HG03060 (cell line): ENCODE data around the gene ZNF620.
"Not testable (repeated sequence)": the region's sequence is repeated elsewhere in the genome, so short reads cannot be mapped to it uniquely, and the experiment has no call there.

Source experiments
- ATAC-seq: cut with Tn5 transposase; IDR thresholded peaks from one replicate; pipeline ENCODE4 v1.9.1; 2021; ENCODE audit warnings: low read depth, moderate number of reproducible peaks; ENCODE audit not compliant: unreplicated experiment

Gene ZNF620

GRCh38 chr3:40499952-40500351 lies 5.9 kb upstream of the ZNF620 start:
- no peak for ATAC-seq

GRCh38 chr3:40502034-40502433 lies 3.8 kb upstream of the ZNF620 start:
- no peak for ATAC-seq

- no peak for ATAC-seq
These were observed 1.0 kb upstream of the ZNF620 start for GRCh38 chr3:40504636-40505430.

- no peak for ATAC-seq
These were observed 5.3 kb downstream of the ZNF620 start for GRCh38 chr3:40511031-40511718.

GRCh38 chr3:40516201-40516600 lies 10.4 kb downstream of the ZNF620 start:
- ATAC-seq, result no peak

- no peak for ATAC-seq
These were observed 12.2 kb downstream of the ZNF620 start for GRCh38 chr3:40518067-40518466.

GRCh38 chr3:40518848-40519247 lies 13.0 kb downstream of the ZNF620 start:
- ATAC-seq, result no peak

GRCh38 chr3:40521254-40521653 lies 15.4 kb downstream of the ZNF620 start:
- no peak for ATAC-seq

GRCh38 chr3:40523781-40524180 lies 17.9 kb downstream of the ZNF620 start:
- no peak for ATAC-seq

GRCh38 chr3:40524222-40524567 lies 18.4 kb downstream of the ZNF620 start:
- ATAC-seq, result no peak

- ATAC-seq, result peak; percentile 74
These were observed 18.9 kb downstream of the ZNF620 start, which contains the start of gene ZNF621 for GRCh38 chr3:40524568-40525285. Gene ZNF621 (plus strand): TSS chr3:40524960. CDS start chr3:40525841, 881 bp downstream.

GRCh38 chr3:40528426-40528825 lies 22.6 kb downstream of the ZNF620 start:
- ATAC-seq, result no peak

GRCh38 chr3:40532252-40532651 lies 26.4 kb downstream of the ZNF620 start:
- ATAC-seq, result no peak

GRCh38 chr3:40534283-40534682 lies 28.4 kb downstream of the ZNF620 start:
- no peak for ATAC-seq

GRCh38 chr3:40546816-40547215 lies 41.0 kb downstream of the ZNF620 start:
- no peak for ATAC-seq

- ATAC-seq, result no peak
These were observed 44.3 kb downstream of the ZNF620 start for GRCh38 chr3:40550167-40550566.

GRCh38 chr3:40557575-40558161 lies 51.8 kb downstream of the ZNF620 start:
- peak; percentile 44 for ATAC-seq

- ATAC-seq, result not testable (repeated sequence)
These were observed 56.6 kb downstream of the ZNF620 start for GRCh38 chr3:40562482-40562881.

GRCh38 chr3:40565629-40566028 lies 59.8 kb downstream of the ZNF620 start:
- not testable (repeated sequence) for ATAC-seq

- no peak for ATAC-seq
These were observed 60.9 kb downstream of the ZNF620 start for GRCh38 chr3:40566694-40567093.
